Psoas muscle (tissue), 8 donors: Measurements from ENCODE around the gene TNFRSF1B. TPM values are rescaled to one million over a fixed set of nuclear protein-coding genes. Genes with fewer than 3 reads are reported as not detected.
A peak's percentile ranks its signal among the peaks of the same experiment; 100 is the strongest.

Experiments
- ATAC-seq, 4 donors: fragments of 200-7000 bp; cut with Tn5 transposase; one replicate each; pipeline ENCODE4 v1.9.1; 2020; ENCODE audit warnings: moderate library complexity in 3 of 4, mild to moderate bottlenecking in 2 of 4
- DNase-seq, 2 donors: peaks; one replicate each; pipeline ENCODE4 v3.0.0-alpha.2; 2020
- H3K27ac ChIP-seq: fragments of 200-600 bp; one replicate; pipeline ENCODE4 v1.8.0; 2022
- H3K27me3 ChIP-seq, 3 donors: fragments of 200-600 bp in 1 of 3; one replicate each; pipeline versions ENCODE4 v1.6.1 to v1.8.0; 2013 to 2022; ENCODE audit warnings: low read length in 2 of 3, mild to moderate bottlenecking in 2 of 3, moderate library complexity in 1 of 3; ENCODE audit not compliant: insufficient read depth in 3 of 3
- H3K36me3 ChIP-seq, 2 donors: fragments of 200-600 bp in 1 of 2; one replicate each; pipeline versions ENCODE4 v1.6.1 to v1.8.0; 2013 to 2022; ENCODE audit warnings: low read depth in 1 of 2, mild to moderate bottlenecking in 1 of 2, moderate library complexity in 1 of 2; ENCODE audit not compliant: insufficient read depth in 1 of 2
- H3K4me1 ChIP-seq: fragments of 200-600 bp; one replicate; pipeline ENCODE4 v1.8.0; 2022
- H3K4me3 ChIP-seq: fragments of 200-600 bp; one replicate; pipeline ENCODE4 v1.8.0; 2022; ENCODE audit warnings: mild to moderate bottlenecking
- H3K9me3 ChIP-seq: fragments of 200-600 bp; one replicate; pipeline ENCODE4 v1.8.0; 2022
- WGBS, 3 donors: extraction: QIAGEN DNeasy Blood & Tissue Kit; methylation state at CpG; one replicate each; pipeline versions ENCODE4 v1.1.6 to v1.1.7; 2013; 5-methylcytosine and 5-hydroxymethylcytosine counted together
- intact Hi-C, 2 donors: fragments of 100-400 bp; cut with DNase I; formaldehyde crosslinking; loops; one replicate each; pipeline versions ENCODE4 v1.11.0 to v1.14.2; 2022
- polyA plus RNA-seq, 3 donors: library from polyadenylated mRNA; stranded (reverse); fragments of 200-250 nt; gene quantifications; one replicate each; pipeline ENCODE4 v1.2.3, GENCODE V29; 2013
- total RNA-seq, 4 donors: library from RNA; stranded (reverse); fragmentation: NEBNext Ultra II Directional in 2 of 4; extraction: Animal tissue kit (Norgen Biotek cat#: 25700) in 2 of 4; gene quantifications; one replicate each; pipeline versions ENCODE4 v1.2.1 to v1.2.4, GENCODE V29; 2021 to 2023
- TF ChIP-seq, protein P1 (sequence below): fragments of 200-600 bp; IDR thresholded peaks from one replicate; pipeline ENCODE4 v1.8.0; 2022; ENCODE audit warnings: antibody characterized with exemption
- donor health status: healthy with polysubstance abuse.
- donor health status: DM: no; HTN: no; CAD: no; lungs with moderate emphysema.
- donor health status: Bipolar disorder and iron deficiency.
- donor health status: healthy.
- donor health status: DM: yes; HTN: yes; CAD: no.
- donor health status: DM: no; HTN: no; CAD: no.
- donor health status: DM: no; HTN: no; CAD: no.
- donor health status: DM: yes; HTN: yes; CAD: no.

Gene TNFRSF1B
- total and polyA plus RNA-seq, 7 donors = 5.1 to 12.8 (median 7.6) TPM

DNA sequence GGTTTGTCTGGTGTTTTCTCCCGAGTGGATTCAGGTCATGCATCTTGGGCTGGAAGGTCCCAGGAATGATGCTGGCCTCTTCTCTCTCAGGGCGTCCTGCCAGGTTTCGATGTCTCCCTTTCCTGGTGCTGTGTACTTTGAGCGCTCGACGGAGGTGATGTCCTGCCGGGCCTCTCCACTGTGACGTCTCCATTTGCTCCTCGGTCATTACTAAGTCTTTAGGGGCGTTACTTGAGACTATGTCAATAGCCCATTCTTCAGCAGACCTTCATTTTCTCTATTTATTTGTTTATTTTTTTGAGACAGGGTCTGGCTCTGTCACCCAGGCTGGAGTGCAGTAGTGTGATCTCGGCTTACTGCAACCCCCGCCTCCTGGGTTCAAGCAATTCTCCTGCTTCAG is 37.2 kb upstream of the TNFRSF1B start:
- ATAC-seq (no peak), DNase-seq (no peak)
- H3K4me1 ChIP-seq = no peaks in the 10 kb centered on the region
- TF ChIP-seq, protein P1, sequence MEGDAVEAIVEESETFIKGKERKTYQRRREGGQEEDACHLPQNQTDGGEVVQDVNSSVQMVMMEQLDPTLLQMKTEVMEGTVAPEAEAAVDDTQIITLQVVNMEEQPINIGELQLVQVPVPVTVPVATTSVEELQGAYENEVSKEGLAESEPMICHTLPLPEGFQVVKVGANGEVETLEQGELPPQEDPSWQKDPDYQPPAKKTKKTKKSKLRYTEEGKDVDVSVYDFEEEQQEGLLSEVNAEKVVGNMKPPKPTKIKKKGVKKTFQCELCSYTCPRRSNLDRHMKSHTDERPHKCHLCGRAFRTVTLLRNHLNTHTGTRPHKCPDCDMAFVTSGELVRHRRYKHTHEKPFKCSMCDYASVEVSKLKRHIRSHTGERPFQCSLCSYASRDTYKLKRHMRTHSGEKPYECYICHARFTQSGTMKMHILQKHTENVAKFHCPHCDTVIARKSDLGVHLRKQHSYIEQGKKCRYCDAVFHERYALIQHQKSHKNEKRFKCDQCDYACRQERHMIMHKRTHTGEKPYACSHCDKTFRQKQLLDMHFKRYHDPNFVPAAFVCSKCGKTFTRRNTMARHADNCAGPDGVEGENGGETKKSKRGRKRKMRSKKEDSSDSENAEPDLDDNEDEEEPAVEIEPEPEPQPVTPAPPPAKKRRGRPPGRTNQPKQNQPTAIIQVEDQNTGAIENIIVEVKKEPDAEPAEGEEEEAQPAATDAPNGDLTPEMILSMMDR = no peak
- no peaks in the 10 kb centered on the region for H3K27me3 ChIP-seq
- WGBS, 3 donors = 76 to 81% (median 80%) methylated on average over 12 of the region's 12 CpGs
- H3K9me3 ChIP-seq = no peaks in the 10 kb centered on the region
- no peak overlapping the region for H3K4me3 ChIP-seq
- intact Hi-C loops = loop anchor here in 1 of 2 donors (10.0 kb wide), 1 partner anchor 525 kb away; no protein-coding TSS in a partner anchor
- H3K27ac ChIP-seq = no peak overlapping the region
- no peaks in the 10 kb centered on the region for H3K36me3 ChIP-seq

- intact Hi-C loops = no loop called here
- ATAC-seq = no peak
- no peaks in the 10 kb centered on the region for H3K36me3 ChIP-seq
- no peaks in the 10 kb centered on the region for H3K4me1 ChIP-seq
- H3K27ac ChIP-seq = no peak overlapping the region
- TF ChIP-seq, protein P1 = no peak
- 60 to 69% (median 60%) methylated on average over 13 of the region's 13 CpGs for WGBS, 3 donors
- no peaks in the 10 kb centered on the region for H3K9me3 ChIP-seq
- no peak for DNase-seq
- no peak overlapping the region for H3K4me3 ChIP-seq
- no peaks in the 10 kb centered on the region for H3K27me3 ChIP-seq
Observed at GRCh38 chr1:12130466-12131130, 36.2 kb upstream of the TNFRSF1B start.

- ATAC-seq (peak in 1 of 4 donors; percentile 44), DNase-seq (peak; percentile 45 to 69)
- H3K4me1 ChIP-seq = no peaks in the 10 kb centered on the region
- intact Hi-C loops = no loop called here
- no peak overlapping the region for H3K27ac ChIP-seq
- H3K4me3 ChIP-seq = no peak overlapping the region
- no peaks in the 10 kb centered on the region for H3K36me3 ChIP-seq
- H3K27me3 ChIP-seq = no peaks in the 10 kb centered on the region
- TF ChIP-seq, protein P1 = no peak
- H3K9me3 ChIP-seq = no peaks in the 10 kb centered on the region
- WGBS, 3 donors = 68 to 88% (median 75%) methylated on average over 8 of the region's 8 CpGs
Observed at GRCh38 chr1:12132078-12132477, 34.7 kb upstream of the TNFRSF1B start.

- Histone ChIP-seq H3K4me3 (no peak overlapping the region), H3K27me3 (no peaks in the 10 kb centered on the region), H3K36me3 (no peaks in the 10 kb centered on the region), H3K4me1 (no peaks in the 10 kb centered on the region), H3K9me3 (no peaks in the 10 kb centered on the region), H3K27ac (no peak overlapping the region)
- intact Hi-C loops = no loop called here
- DNase-seq = no peak
- 94 to 97% (median 97%) methylated on average over 10 of the region's 10 CpGs for WGBS, 3 donors
- TF ChIP-seq, protein P1 = no peak
- no peak for ATAC-seq
Observed at GRCh38 chr1:12134716-12135115, 32.1 kb upstream of the TNFRSF1B start.

GRCh38 chr1:12135612-12136011 is 31.2 kb upstream of the TNFRSF1B start:
- 38 to 47% (median 44%) methylated on average over 6 of the region's 6 CpGs for WGBS, 3 donors
- TF ChIP-seq, protein P1 = no peak
- ATAC-seq = peak in 3 of 4 donors; percentile 35 to 56 (median 44)
- Histone ChIP-seq H3K36me3 (no peaks in the 10 kb centered on the region), H3K4me3 (no peak overlapping the region), H3K4me1 (no peaks in the 10 kb centered on the region), H3K9me3 (no peaks in the 10 kb centered on the region), H3K27me3 (no peaks in the 10 kb centered on the region), H3K27ac (no peak overlapping the region)
- intact Hi-C loops = no loop called here
- DNase-seq = peak; percentile 57 to 71
